ENCODE results near the gene ART4. TPM values are rescaled to one million over a fixed set of nuclear protein-coding genes. Genes with fewer than 3 reads are reported as not detected.

ART4 gene
- total RNA-seq, 4 donors from 2014 or later, result 0.35 to 0.95 TPM; not detected in 2

DNA sequence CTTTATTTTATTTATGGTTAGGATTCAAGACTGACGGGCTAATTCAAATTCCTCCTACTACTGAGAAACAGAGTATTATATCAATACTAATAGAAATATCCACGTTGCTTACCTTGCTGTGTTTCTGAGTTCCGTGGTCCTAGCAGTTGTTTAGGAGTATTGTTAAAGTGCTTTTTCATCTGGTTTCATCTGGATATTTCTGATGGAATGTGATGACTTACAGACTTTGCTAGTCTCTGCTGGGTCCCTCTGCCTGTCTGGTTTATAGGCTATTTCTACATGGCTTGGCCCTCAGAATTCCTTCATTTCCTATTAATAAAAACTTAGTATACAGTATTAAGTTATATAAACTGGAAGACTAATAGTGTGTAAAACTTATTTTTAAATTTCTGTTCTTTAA, 29.3 kb downstream of the ART4 start, which contains the start of gene SMCO3:
SMCO3 (minus strand) TSS at position 169 of the 400 bp plus-strand sequence. CDS start 7,502 bp downstream, outside the sequence.
- WGBS, 2 donors, result 67 to 74% methylated on average over 3 of the region's 3 CpGs
- no peaks in the 10 kb centered on the region for H3K36me3 ChIP-seq
- DNase-seq, result no peak
- TF ChIP-seq POLR2A (IDR thresholded peaks at IDR 0.05), result no peak
- TF ChIP-seq, protein P1, sequence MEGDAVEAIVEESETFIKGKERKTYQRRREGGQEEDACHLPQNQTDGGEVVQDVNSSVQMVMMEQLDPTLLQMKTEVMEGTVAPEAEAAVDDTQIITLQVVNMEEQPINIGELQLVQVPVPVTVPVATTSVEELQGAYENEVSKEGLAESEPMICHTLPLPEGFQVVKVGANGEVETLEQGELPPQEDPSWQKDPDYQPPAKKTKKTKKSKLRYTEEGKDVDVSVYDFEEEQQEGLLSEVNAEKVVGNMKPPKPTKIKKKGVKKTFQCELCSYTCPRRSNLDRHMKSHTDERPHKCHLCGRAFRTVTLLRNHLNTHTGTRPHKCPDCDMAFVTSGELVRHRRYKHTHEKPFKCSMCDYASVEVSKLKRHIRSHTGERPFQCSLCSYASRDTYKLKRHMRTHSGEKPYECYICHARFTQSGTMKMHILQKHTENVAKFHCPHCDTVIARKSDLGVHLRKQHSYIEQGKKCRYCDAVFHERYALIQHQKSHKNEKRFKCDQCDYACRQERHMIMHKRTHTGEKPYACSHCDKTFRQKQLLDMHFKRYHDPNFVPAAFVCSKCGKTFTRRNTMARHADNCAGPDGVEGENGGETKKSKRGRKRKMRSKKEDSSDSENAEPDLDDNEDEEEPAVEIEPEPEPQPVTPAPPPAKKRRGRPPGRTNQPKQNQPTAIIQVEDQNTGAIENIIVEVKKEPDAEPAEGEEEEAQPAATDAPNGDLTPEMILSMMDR (IDR thresholded peaks at IDR 0.05), result no peak
- H3K27me3 ChIP-seq, result no peaks in the 10 kb centered on the region
- H3K27ac ChIP-seq, result no peak within 1 kb of the TSS
- no peak within 1 kb of the TSS for H3K4me3 ChIP-seq
- no peaks in the 10 kb centered on the region for H3K4me1 ChIP-seq
- no peaks in the 10 kb centered on the region for H3K9me3 ChIP-seq
- intact Hi-C loops (cut with DNase I), result no loop called here

DNA sequence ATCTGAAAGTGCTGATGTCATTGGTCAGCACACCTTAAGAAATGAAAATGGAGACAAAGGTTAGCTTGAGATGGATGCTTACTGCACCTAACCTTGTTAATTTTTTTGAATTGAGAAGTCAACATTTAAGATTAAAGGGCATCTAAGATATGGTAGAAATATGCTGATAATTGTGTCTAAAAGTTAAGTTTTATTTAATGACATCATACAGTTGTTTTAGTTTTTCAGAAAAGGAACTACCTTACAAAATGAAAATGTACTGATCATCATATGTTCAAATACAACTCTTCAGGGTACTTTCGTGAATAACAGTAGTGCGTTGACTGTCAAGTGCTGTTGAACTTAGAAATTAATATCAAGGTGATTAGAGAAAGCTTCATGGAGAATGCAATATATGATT, 31.8 kb downstream of the ART4 start:
- 97 to 98% methylated on average over 2 of the region's 2 CpGs for WGBS, 2 donors
- Histone ChIP-seq H3K4me1 (no peaks in the 10 kb centered on the region), H3K4me3 (no peak overlapping the region), H3K27me3 (no peaks in the 10 kb centered on the region), H3K27ac (no peak overlapping the region), H3K36me3 (no peaks in the 10 kb centered on the region), H3K9me3 (no peaks in the 10 kb centered on the region)
- no peak for TF ChIP-seq POLR2A (IDR thresholded peaks at IDR 0.05)
- TF ChIP-seq, protein P1 (IDR thresholded peaks at IDR 0.05), result no peak
- intact Hi-C loops (cut with DNase I), result no loop called here
- DNase-seq, result no peak

DNA sequence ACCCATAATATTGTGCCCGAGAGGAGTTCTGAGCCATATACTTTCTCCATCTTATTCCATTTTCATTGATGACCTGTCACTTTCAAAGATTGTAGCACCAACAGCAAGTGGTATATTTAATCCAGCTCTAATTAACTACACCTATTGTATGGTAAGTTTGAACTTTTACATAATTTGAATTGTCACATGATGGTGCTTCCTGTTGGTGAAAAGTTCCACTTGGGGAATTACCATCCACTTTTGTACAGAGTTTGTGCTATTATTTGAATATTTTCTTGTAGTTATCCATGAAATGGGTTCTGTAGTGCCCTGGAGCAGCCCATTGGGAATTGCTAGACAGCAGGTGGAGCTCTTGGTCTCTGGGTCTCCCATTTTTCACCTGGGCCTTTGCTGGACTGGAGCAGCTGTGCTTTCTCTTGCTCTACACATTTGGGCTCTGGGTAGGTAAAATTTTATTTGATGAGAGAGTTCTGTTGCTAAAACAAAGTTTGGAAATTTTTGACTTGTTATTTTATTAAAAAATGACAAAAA, 32.3 kb downstream of the ART4 start:
- WGBS, 2 donors, result 100% methylated on average over 1 of the region's 1 CpG
- H3K27me3 ChIP-seq, result no peaks in the 10 kb centered on the region
- H3K9me3 ChIP-seq, result no peaks in the 10 kb centered on the region
- DNase-seq, result no peak
- no peaks in the 10 kb centered on the region for H3K36me3 ChIP-seq
- no peak for TF ChIP-seq POLR2A (IDR thresholded peaks at IDR 0.05)
- TF ChIP-seq, protein P1 (IDR thresholded peaks at IDR 0.05), result peak in 3 of 6 experiments; percentile 19 to 43 (median 25)
- intact Hi-C loops (cut with DNase I), result no loop called here
- no peaks in the 10 kb centered on the region for H3K4me1 ChIP-seq
- no peak overlapping the region for H3K27ac ChIP-seq
- no peak overlapping the region for H3K4me3 ChIP-seq

DNA sequence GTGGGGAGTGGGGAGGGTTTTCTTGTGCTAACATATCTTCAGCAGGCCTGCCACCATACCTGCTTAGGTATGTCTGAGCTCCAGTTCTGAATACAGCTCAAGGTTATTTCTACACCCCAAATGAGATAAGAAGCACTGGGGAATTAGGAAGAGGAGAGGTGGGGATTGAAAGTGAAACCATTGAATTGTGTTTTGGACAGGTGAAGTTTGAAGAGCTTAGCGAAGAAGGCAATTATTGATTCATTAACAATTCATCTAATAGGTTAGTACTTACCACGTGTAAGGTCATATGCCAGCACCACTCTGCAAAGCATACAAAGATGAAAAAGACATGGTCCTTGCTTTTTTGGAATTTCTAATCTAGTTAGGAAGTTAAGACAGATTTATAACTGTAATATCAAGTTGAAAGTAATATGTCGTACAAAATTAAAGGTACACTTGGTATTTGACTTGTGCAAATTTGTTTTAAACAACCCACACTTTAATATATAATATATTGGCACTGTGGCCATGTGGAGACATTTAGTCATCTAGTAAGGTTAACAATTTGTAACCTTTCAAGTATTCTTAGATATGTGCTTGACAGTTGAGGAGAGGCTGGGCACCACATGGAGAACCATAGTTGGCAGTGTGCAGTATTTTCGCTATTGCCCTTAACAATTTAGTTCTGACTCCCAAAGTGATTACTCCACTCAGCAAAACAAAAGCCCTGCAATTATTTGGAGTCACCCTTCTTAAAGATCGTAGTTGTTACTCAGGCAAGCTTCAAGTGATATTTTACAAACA, 33.0 kb downstream of the ART4 start:
- Histone ChIP-seq H3K27ac (no peak overlapping the region), H3K27me3 (no peaks in the 10 kb centered on the region), H3K4me3 (no peak overlapping the region), H3K36me3 (no peaks in the 10 kb centered on the region), H3K9me3 (no peaks in the 10 kb centered on the region), H3K4me1 (no peaks in the 10 kb centered on the region)
- no peak for DNase-seq
- TF ChIP-seq, protein P1 (IDR thresholded peaks at IDR 0.05), result no peak
- TF ChIP-seq POLR2A (IDR thresholded peaks at IDR 0.05), result no peak
- intact Hi-C loops (cut with DNase I), result no loop called here
- 83 to 86% methylated on average over 5 of the region's 5 CpGs for WGBS, 2 donors

DNA sequence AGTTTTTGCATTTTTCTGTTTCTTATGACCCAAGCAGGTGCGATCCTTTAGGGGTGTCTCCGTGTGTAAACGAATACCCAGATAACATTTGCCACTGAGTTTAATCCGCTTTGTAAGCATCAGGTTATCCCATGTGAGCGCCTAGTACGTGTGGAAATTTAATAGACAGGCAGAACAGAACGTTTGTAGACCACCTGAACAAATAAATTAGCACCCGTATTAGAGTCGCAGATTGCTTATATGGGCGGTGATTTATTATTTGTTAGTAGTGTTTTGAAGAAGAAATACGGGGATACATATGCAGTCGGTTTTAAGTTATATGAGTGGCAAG, 39.5 kb downstream of the ART4 start:
- WGBS, 2 donors, result 0% methylated on average over 12 of the region's 12 CpGs
- no peaks in the 10 kb centered on the region for H3K27me3 ChIP-seq
- TF ChIP-seq, protein P1 (IDR thresholded peaks at IDR 0.05), result no peak
- TF ChIP-seq POLR2A (IDR thresholded peaks at IDR 0.05), result no peak
- no peaks in the 10 kb centered on the region for H3K9me3 ChIP-seq
- peaks cover 4 to 38% (median 11%) of the 10 kb centered on the region in 3 donors for H3K4me1 ChIP-seq
- no peak for DNase-seq
- peaks cover 0 to 11% (median 5%) of the 10 kb centered on the region in 3 donors for H3K36me3 ChIP-seq
- intact Hi-C loops (cut with DNase I), result no loop called here
- peak overlapping the region; percentile 87 to 98 (median 96) for H3K27ac ChIP-seq
- peak overlapping the region; percentile 68 to 95 (median 88) for H3K4me3 ChIP-seq
